Endodermal cell (in vitro differentiated cells): ENCODE data around the gene ARHGAP42. TPM values are rescaled to one million over a fixed set of nuclear protein-coding genes. Genes with fewer than 3 reads are reported as not detected.

ENCODE experiments used
- DNase-seq: peaks from one replicate; pipeline ENCODE4 v3.0.0-alpha.2; 2017
- H3K27ac ChIP-seq: 2 replicates; pipeline ENCODE4 v1.5.1; 2013; ENCODE audit warnings: mild to moderate bottlenecking, low read depth, low read length, moderate library complexity
- H3K27me3 ChIP-seq: 2 replicates; pipeline ENCODE4 v1.6.1; 2013; ENCODE audit warnings: mild to moderate bottlenecking, low read length, moderate library complexity; ENCODE audit not compliant: insufficient read depth, control insufficient read depth, poor library complexity, severe bottlenecking
- H3K36me3 ChIP-seq: 2 replicates; pipeline ENCODE4 v1.7.0; 2013; ENCODE audit warnings: mild to moderate bottlenecking, low read length, moderate library complexity; ENCODE audit not compliant: control insufficient read depth, insufficient read depth
- H3K4me1 ChIP-seq: one replicate; pipeline ENCODE4 v1.7.0; 2013; ENCODE audit warnings: low read length; ENCODE audit not compliant: control insufficient read depth, insufficient read depth
- H3K4me3 ChIP-seq: 2 replicates; pipeline ENCODE4 v1.5.1; 2013; ENCODE audit warnings: mild to moderate bottlenecking, low read length, moderate library complexity
- H3K9ac ChIP-seq: 2 replicates; pipeline ENCODE4 v1.6.1; 2013; ENCODE audit warnings: mild to moderate bottlenecking, low read length, moderate library complexity; ENCODE audit not compliant: poor library complexity, severe bottlenecking; ENCODE audit errors: extremely low read depth
- H3K9me3 ChIP-seq: 2 replicates; pipeline ENCODE4 v1.6.1; 2013; ENCODE audit warnings: mild to moderate bottlenecking, low read length, moderate library complexity; ENCODE audit not compliant: control insufficient read depth
- H3K27ac Mint-ChIP-seq: 2 replicates; pipeline ENCODE4 v1.8.0; 2020; ENCODE audit warnings: mixed read lengths
- H3K27me3 Mint-ChIP-seq: 2 replicates; pipeline ENCODE4 v1.8.0; 2021; ENCODE audit warnings: mild to moderate bottlenecking, mixed read lengths; ENCODE audit not compliant: insufficient read depth
- H3K36me3 Mint-ChIP-seq: 2 replicates; pipeline ENCODE4 v1.8.0; 2020; ENCODE audit warnings: low read depth, mixed read lengths
- H3K4me1 Mint-ChIP-seq: 2 replicates; pipeline ENCODE4 v1.8.0; 2020; ENCODE audit warnings: mixed read lengths
- H3K4me3 Mint-ChIP-seq: 2 replicates; pipeline ENCODE4 v1.8.0; 2020; ENCODE audit warnings: mild to moderate bottlenecking, moderate library complexity, mixed read lengths
- H3K9me3 Mint-ChIP-seq: 2 replicates; pipeline ENCODE4 v1.8.0; 2020; ENCODE audit warnings: mild to moderate bottlenecking, mixed read lengths
- WGBS, 2 experiments: methylation state at CpG; one replicate each; pipeline versions ENCODE4 v1.1.5 to v1.1.7; 2013; ENCODE audit warnings: missing lambda C conversion rate in 2 of 2, mixed read lengths in 1 of 2; ENCODE audit not compliant: insufficient coverage in 1 of 2, insufficient read length in 1 of 2; 5-methylcytosine and 5-hydroxymethylcytosine counted together
- total RNA-seq, 2 donors: library from RNA; stranded (reverse); fragmentation: NEBNext Ultra II Directional in 1 of 2; extraction: Animal tissue kit (Norgen Biotek cat#: 25700) in 1 of 2; gene quantifications; 2 replicates in 1 of 2; 3 replicates in 1 of 2; pipeline ENCODE4 v1.2.1, GENCODE V29; 2021
- TF ChIP-seq, protein P1 (sequence below): fragments of 200-600 bp; sonication (generic); conservative IDR thresholded peaks from 2 replicates; pipeline ENCODE4 v1.5.0; 2021; ENCODE audit warnings: antibody characterized with exemption, mild to moderate bottlenecking

ARHGAP42 gene
- total RNA-seq, 2 donors from 2014 or later = 164 to 176 TPM

GRCh38 chr11:100752371-100753171 lies 65.5 kb downstream of the ARHGAP42 start:
- peaks cover 61% of the 10 kb centered on the region for H3K4me1 Mint-ChIP-seq
- TF ChIP-seq, protein P1, sequence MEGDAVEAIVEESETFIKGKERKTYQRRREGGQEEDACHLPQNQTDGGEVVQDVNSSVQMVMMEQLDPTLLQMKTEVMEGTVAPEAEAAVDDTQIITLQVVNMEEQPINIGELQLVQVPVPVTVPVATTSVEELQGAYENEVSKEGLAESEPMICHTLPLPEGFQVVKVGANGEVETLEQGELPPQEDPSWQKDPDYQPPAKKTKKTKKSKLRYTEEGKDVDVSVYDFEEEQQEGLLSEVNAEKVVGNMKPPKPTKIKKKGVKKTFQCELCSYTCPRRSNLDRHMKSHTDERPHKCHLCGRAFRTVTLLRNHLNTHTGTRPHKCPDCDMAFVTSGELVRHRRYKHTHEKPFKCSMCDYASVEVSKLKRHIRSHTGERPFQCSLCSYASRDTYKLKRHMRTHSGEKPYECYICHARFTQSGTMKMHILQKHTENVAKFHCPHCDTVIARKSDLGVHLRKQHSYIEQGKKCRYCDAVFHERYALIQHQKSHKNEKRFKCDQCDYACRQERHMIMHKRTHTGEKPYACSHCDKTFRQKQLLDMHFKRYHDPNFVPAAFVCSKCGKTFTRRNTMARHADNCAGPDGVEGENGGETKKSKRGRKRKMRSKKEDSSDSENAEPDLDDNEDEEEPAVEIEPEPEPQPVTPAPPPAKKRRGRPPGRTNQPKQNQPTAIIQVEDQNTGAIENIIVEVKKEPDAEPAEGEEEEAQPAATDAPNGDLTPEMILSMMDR = no peak
- peaks cover 17% of the 10 kb centered on the region for H3K9me3 ChIP-seq
- H3K27ac ChIP-seq = no peak overlapping the region
- H3K9ac ChIP-seq = peak overlapping the region; percentile 60
- peak overlapping the region; percentile 96 for H3K27ac Mint-ChIP-seq
- peaks cover 24% of the 10 kb centered on the region for H3K36me3 Mint-ChIP-seq
- H3K27me3 Mint-ChIP-seq = no peaks in the 10 kb centered on the region
- peak overlapping the region; percentile 18 for H3K4me3 Mint-ChIP-seq
- H3K9me3 Mint-ChIP-seq = peaks cover 19% of the 10 kb centered on the region
- H3K4me3 ChIP-seq = peak overlapping the region; percentile 45
- DNase-seq = no peak
- peaks cover 29% of the 10 kb centered on the region for H3K4me1 ChIP-seq
- 86 to 100% methylated on average over 2 to 5 of the region's 5 CpGs for WGBS, 2 experiments
- H3K36me3 ChIP-seq = peaks cover 20% of the 10 kb centered on the region
- H3K27me3 ChIP-seq = no peaks in the 10 kb centered on the region

- H3K36me3 Mint-ChIP-seq = peaks cover 24% of the 10 kb centered on the region
- H3K27me3 ChIP-seq = no peaks in the 10 kb centered on the region
- H3K27me3 Mint-ChIP-seq = no peaks in the 10 kb centered on the region
- peaks cover 29% of the 10 kb centered on the region for H3K4me1 ChIP-seq
- TF ChIP-seq, protein P1 = peak; percentile 47
- WGBS, 2 experiments = 27 to 34% methylated on average over 3 to 4 of the region's 4 CpGs
- peaks cover 20% of the 10 kb centered on the region for H3K36me3 ChIP-seq
- peak; percentile 87 for DNase-seq
- peaks cover 19% of the 10 kb centered on the region for H3K9me3 Mint-ChIP-seq
- peak overlapping the region; percentile 18 for H3K4me3 Mint-ChIP-seq
- peak overlapping the region; percentile 45 for H3K4me3 ChIP-seq
- H3K9ac ChIP-seq = peak overlapping the region; percentile 60
- peak overlapping the region; percentile 33 for H3K27ac ChIP-seq
- peaks cover 59% of the 10 kb centered on the region for H3K4me1 Mint-ChIP-seq
- H3K27ac Mint-ChIP-seq = peak overlapping the region; percentile 96
- peaks cover 17% of the 10 kb centered on the region for H3K9me3 ChIP-seq
These were observed 66.1 kb downstream of the ARHGAP42 start for GRCh38 chr11:100753172-100753543.

- Mint-ChIP-seq H3K27me3 (no peaks in the 10 kb centered on the region), H3K9me3 (peaks cover 19% of the 10 kb centered on the region), H3K36me3 (peaks cover 24% of the 10 kb centered on the region), H3K4me1 (peaks cover 60% of the 10 kb centered on the region), H3K27ac (peak overlapping the region; percentile 96), H3K4me3 (peak overlapping the region; percentile 18)
- DNase-seq = peak; percentile 84
- no peaks in the 10 kb centered on the region for H3K27me3 ChIP-seq
- H3K4me3 ChIP-seq = peak overlapping the region; percentile 45
- WGBS, 2 experiments = 29 to 38% methylated on average over 3 to 4 of the region's 4 CpGs
- H3K36me3 ChIP-seq = peaks cover 20% of the 10 kb centered on the region
- H3K9ac ChIP-seq = peak overlapping the region; percentile 69
- peak overlapping the region; percentile 33 for H3K27ac ChIP-seq
- TF ChIP-seq, protein P1 = peak; percentile 38
- H3K4me1 ChIP-seq = peaks cover 29% of the 10 kb centered on the region
- peaks cover 17% of the 10 kb centered on the region for H3K9me3 ChIP-seq
These were observed 66.5 kb downstream of the ARHGAP42 start for GRCh38 chr11:100753571-100753970.
